H9 (cell line): ENCODE results near the gene MTARC2. TPM values are rescaled to one million over a fixed set of nuclear protein-coding genes. Genes with fewer than 3 reads are reported as not detected.

Experiments used
- DNase-seq: peaks from one replicate; pipeline ENCODE4 v3.0.0-alpha.2; 2017
- H2AFZ ChIP-seq: one replicate; pipeline ENCODE4 v1.6.1; 2013; ENCODE audit warnings: mild to moderate bottlenecking, low read length, control low read depth, moderate library complexity
- H2AK5ac ChIP-seq: 2 replicates; pipeline ENCODE4 v1.6.1; 2013; ENCODE audit warnings: low read length, control low read depth, mixed read lengths; ENCODE audit not compliant: insufficient read length
- H2BK120ac ChIP-seq: one replicate; pipeline ENCODE4 v1.6.1; 2013; ENCODE audit warnings: low read depth, mild to moderate bottlenecking, low read length, control low read depth, inconsistent platforms; ENCODE audit not compliant: poor library complexity, severe bottlenecking
- H2BK12ac ChIP-seq: 2 replicates; pipeline ENCODE4 v1.6.1; 2013; ENCODE audit warnings: low read length, control low read depth, mixed read lengths, low read depth; ENCODE audit not compliant: insufficient read length
- H2BK15ac ChIP-seq: 2 replicates; pipeline ENCODE4 v1.6.1; 2013; ENCODE audit warnings: low read depth, low read length, control low read depth
- H2BK20ac ChIP-seq: one replicate; pipeline ENCODE4 v1.6.1; 2013; ENCODE audit warnings: low read depth, mild to moderate bottlenecking, low read length, control low read depth, inconsistent platforms; ENCODE audit not compliant: poor library complexity, severe bottlenecking
- H2BK5ac ChIP-seq: 2 replicates; pipeline ENCODE4 v1.6.1; 2013; ENCODE audit warnings: low read length, control low read depth, mixed read lengths; ENCODE audit not compliant: insufficient read length
- H3K14ac ChIP-seq: 2 replicates; pipeline ENCODE4 v1.6.1; 2013; ENCODE audit warnings: low read length, control low read depth; ENCODE audit not compliant: insufficient read depth
- H3K18ac ChIP-seq: 2 replicates; pipeline ENCODE4 v1.6.1; 2013; ENCODE audit warnings: low read depth, mild to moderate bottlenecking, mixed read lengths, low read length, control low read depth; ENCODE audit not compliant: insufficient read length
- H3K23ac ChIP-seq: 2 replicates; pipeline ENCODE4 v1.6.1; 2013; ENCODE audit warnings: low read length, control low read depth, mixed read lengths, low read depth; ENCODE audit not compliant: insufficient read length
- H3K23me2 ChIP-seq: 2 replicates; pipeline ENCODE4 v1.6.1; 2013; ENCODE audit warnings: low read depth, mild to moderate bottlenecking, mixed read lengths, low read length, control low read depth; ENCODE audit not compliant: insufficient read length, poor library complexity, severe bottlenecking
- H3K27ac ChIP-seq: 2 replicates; pipeline ENCODE4 v1.5.1; 2013; ENCODE audit warnings: low read length, control low read depth, mixed read lengths, low read depth; ENCODE audit not compliant: insufficient read length
- H3K27me3 ChIP-seq: 2 replicates; pipeline ENCODE4 v1.6.1; 2013; ENCODE audit warnings: low read length, control low read depth, inconsistent platforms; ENCODE audit not compliant: insufficient read depth
- H3K4ac ChIP-seq: 2 replicates; pipeline ENCODE4 v1.6.1; 2013; ENCODE audit warnings: low read depth, mild to moderate bottlenecking, control low read depth, inconsistent platforms, low read length, moderate library complexity
- H3K4me1 ChIP-seq: 2 replicates; pipeline ENCODE4 v1.6.1; 2013; ENCODE audit warnings: low read length, control low read depth, inconsistent platforms; ENCODE audit not compliant: insufficient read depth
- H3K4me2 ChIP-seq: 2 replicates; pipeline ENCODE4 v1.6.1; 2013; ENCODE audit warnings: low read length, control low read depth, mixed read lengths; ENCODE audit not compliant: insufficient read length, insufficient read depth
- H3K56ac ChIP-seq: 2 replicates; pipeline ENCODE4 v1.6.1; 2013; ENCODE audit warnings: low read depth, mild to moderate bottlenecking, mixed read lengths, low read length, control low read depth; ENCODE audit not compliant: insufficient read length
- H3K79me1 ChIP-seq: 2 replicates; pipeline ENCODE4 v1.6.1; 2013; ENCODE audit warnings: low read depth, mild to moderate bottlenecking, moderate library complexity, low read length, control low read depth, inconsistent platforms; ENCODE audit not compliant: insufficient read depth, poor library complexity, severe bottlenecking
- H3K79me2 ChIP-seq: 2 replicates; pipeline ENCODE4 v1.6.1; 2013; ENCODE audit warnings: low read length, control low read depth, inconsistent platforms; ENCODE audit not compliant: insufficient read depth
- H3K9ac ChIP-seq: 2 replicates; pipeline ENCODE4 v1.6.1; 2013; ENCODE audit warnings: low read length, control low read depth, mixed read lengths; ENCODE audit not compliant: insufficient read length; ENCODE audit errors: extremely low read depth
- H3K9me3 ChIP-seq: one replicate; pipeline ENCODE4 v1.6.1; 2013; ENCODE audit warnings: low read depth, low read length, inconsistent platforms; ENCODE audit not compliant: control insufficient read depth
- H3T11ph ChIP-seq: one replicate; pipeline ENCODE4 v1.6.1; 2013; ENCODE audit warnings: mild to moderate bottlenecking, low read length, control low read depth, inconsistent platforms
- H4K20me1 ChIP-seq: one replicate; pipeline ENCODE4 v1.6.1; 2013; ENCODE audit not compliant: control insufficient read depth, insufficient read length, insufficient read depth
- H4K5ac ChIP-seq: 2 replicates; pipeline ENCODE4 v1.6.1; 2013; ENCODE audit warnings: low read depth, mild to moderate bottlenecking, mixed read lengths, low read length, control low read depth; ENCODE audit not compliant: insufficient read length
- H4K8ac ChIP-seq: replicated peaks from 2 replicates; pipeline ENCODE4 v1.6.1; 2013; ENCODE audit warnings: low read length, control low read depth, mixed read lengths, low read depth; ENCODE audit not compliant: insufficient read length
- H4K91ac ChIP-seq: 2 replicates; pipeline ENCODE4 v1.6.1; 2013; ENCODE audit warnings: low read depth, mild to moderate bottlenecking, moderate library complexity, mixed read lengths, low read length, control low read depth; ENCODE audit not compliant: insufficient read length
- H3K27ac Mint-ChIP-seq, 3 experiments: 2 replicates in 2 of 3; 3 replicates in 1 of 3; pipeline ENCODE4 v1.8.0; 2020 to 2021; ENCODE audit warnings: mixed read lengths in 3 of 3, mild to moderate bottlenecking in 1 of 3, moderate library complexity in 1 of 3
- H3K27me3 Mint-ChIP-seq: 2 replicates; pipeline ENCODE4 v1.8.0; 2021; ENCODE audit warnings: low read depth, mild to moderate bottlenecking, moderate library complexity, mixed read lengths
- H3K36me3 Mint-ChIP-seq, 3 experiments: 2 replicates in 2 of 3; 3 replicates in 1 of 3; pipeline ENCODE4 v1.8.0; 2020 to 2021; ENCODE audit warnings: low read depth in 3 of 3, mixed read lengths in 3 of 3; ENCODE audit not compliant: insufficient read depth in 1 of 3
- H3K4me1 Mint-ChIP-seq, 2 experiments: 2 replicates each; pipeline ENCODE4 v1.8.0; 2020; ENCODE audit warnings: mixed read lengths in 2 of 2
- H3K4me3 Mint-ChIP-seq, 2 experiments: 2 replicates in 1 of 2; 3 replicates in 1 of 2; pipeline ENCODE4 v1.8.0; 2020 to 2021; ENCODE audit warnings: mild to moderate bottlenecking in 2 of 2, mixed read lengths in 2 of 2, moderate library complexity in 1 of 2
- H3K9me3 Mint-ChIP-seq, 2 experiments: 2 replicates in 1 of 2; 3 replicates in 1 of 2; pipeline ENCODE4 v1.8.0; 2020; ENCODE audit warnings: mild to moderate bottlenecking in 2 of 2, mixed read lengths in 2 of 2, moderate library complexity in 1 of 2
- WGBS: extraction: QIAGEN DNeasy Blood & Tissue Kit; methylation state at CpG from one replicate; pipeline ENCODE4 v1.1.7; 2013; ENCODE audit warnings: missing lambda C conversion rate, low lambda C conversion rate, mixed read lengths; ENCODE audit not compliant: insufficient read length; ENCODE audit errors: extremely low coverage; 5-methylcytosine and 5-hydroxymethylcytosine counted together
- total RNA-seq: library from RNA; stranded (reverse); gene quantifications from 2 replicates; pipeline ENCODE4 v1.2.1, GENCODE V29; 2021
- TF ChIP-seq, protein P1 (sequence below): fragments of 200-600 bp; sonication (generic); conservative IDR thresholded peaks from 3 replicates; pipeline ENCODE4 v1.8.0; 2021; ENCODE audit warnings: antibody characterized with exemption, mild to moderate bottlenecking

MTARC2 gene
- total RNA-seq, 1 experiment from 2014 or later, result 7.7 TPM

DNA sequence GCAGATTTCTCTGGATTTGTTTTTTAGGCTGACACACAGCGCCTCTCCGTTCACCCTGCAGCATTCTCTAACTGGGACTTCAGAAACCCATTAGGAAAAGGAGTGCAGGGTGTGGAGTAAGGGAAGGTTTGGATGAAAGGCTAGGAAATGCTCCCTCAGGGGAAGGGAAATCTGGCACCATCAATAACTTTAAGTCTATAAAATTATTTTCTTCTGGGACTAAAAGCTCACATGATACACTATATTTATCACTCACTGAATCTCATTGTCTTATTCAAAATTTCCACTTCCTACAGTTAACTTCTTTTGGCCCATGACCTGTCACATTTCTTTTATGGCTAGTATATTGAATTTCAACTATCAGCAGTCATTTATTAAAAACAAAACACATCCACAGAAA is 85.3 kb downstream of the MTARC2 start:
- no peaks in the 10 kb centered on the region for H3K9me3 Mint-ChIP-seq
- H3K4me3 Mint-ChIP-seq, result no peak overlapping the region
- Histone ChIP-seq H3T11ph (no peak overlapping the region), H2AFZ (no peak overlapping the region), H2BK120ac (no peak overlapping the region), H3K9ac (no peak overlapping the region), H3K79me1 (no peaks in the 10 kb centered on the region), H4K20me1 (peaks cover 2% of the 10 kb centered on the region), H2BK15ac (no peak overlapping the region), H3K4ac (no peak overlapping the region), H3K27me3 (no peaks in the 10 kb centered on the region), H3K4me2 (no peak overlapping the region), H3K9me3 (no peaks in the 10 kb centered on the region), H4K5ac (no peak overlapping the region), H3K56ac (no peak overlapping the region), H3K27ac (no peak overlapping the region), H3K23ac (no peak overlapping the region), H3K18ac (no peak overlapping the region), H3K79me2 (no peaks in the 10 kb centered on the region), H2BK12ac (no peak overlapping the region), H3K23me2 (no peaks in the 10 kb centered on the region), H2BK5ac (no peak overlapping the region), H4K91ac (no peak overlapping the region), H3K14ac (no peak overlapping the region), H4K8ac (no peak overlapping the region), H3K4me1 (no peaks in the 10 kb centered on the region), H2BK20ac (no peak overlapping the region), H2AK5ac (no peak overlapping the region)
- WGBS, result no CpG with 5 or more reads among the region's 2 CpGs
- no peaks in the 10 kb centered on the region for H3K36me3 Mint-ChIP-seq
- no peak overlapping the region for H3K27ac Mint-ChIP-seq
- DNase-seq, result no peak
- no peaks in the 10 kb centered on the region; the same call in 1 of the 2 replicates for H3K27me3 Mint-ChIP-seq
- TF ChIP-seq, protein P1, sequence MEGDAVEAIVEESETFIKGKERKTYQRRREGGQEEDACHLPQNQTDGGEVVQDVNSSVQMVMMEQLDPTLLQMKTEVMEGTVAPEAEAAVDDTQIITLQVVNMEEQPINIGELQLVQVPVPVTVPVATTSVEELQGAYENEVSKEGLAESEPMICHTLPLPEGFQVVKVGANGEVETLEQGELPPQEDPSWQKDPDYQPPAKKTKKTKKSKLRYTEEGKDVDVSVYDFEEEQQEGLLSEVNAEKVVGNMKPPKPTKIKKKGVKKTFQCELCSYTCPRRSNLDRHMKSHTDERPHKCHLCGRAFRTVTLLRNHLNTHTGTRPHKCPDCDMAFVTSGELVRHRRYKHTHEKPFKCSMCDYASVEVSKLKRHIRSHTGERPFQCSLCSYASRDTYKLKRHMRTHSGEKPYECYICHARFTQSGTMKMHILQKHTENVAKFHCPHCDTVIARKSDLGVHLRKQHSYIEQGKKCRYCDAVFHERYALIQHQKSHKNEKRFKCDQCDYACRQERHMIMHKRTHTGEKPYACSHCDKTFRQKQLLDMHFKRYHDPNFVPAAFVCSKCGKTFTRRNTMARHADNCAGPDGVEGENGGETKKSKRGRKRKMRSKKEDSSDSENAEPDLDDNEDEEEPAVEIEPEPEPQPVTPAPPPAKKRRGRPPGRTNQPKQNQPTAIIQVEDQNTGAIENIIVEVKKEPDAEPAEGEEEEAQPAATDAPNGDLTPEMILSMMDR, result no peak
- no peaks in the 10 kb centered on the region for H3K4me1 Mint-ChIP-seq

Other genes starting within 250 kb of the MTARC2 start
- 17.5 and 17.8 TPM in 2 replicates for gene MARK1, start 220.2 kb upstream of the MTARC2 start, total RNA-seq
- 6.0 and 7.3 TPM in 2 replicates for gene C1orf115, start 58.0 kb upstream of the MTARC2 start, total RNA-seq
- gene MTARC1, start 38.6 kb downstream of the MTARC2 start, total RNA-seq, result 33.7 and 41.2 TPM in 2 replicates
- 0.37 and 0.88 TPM in 2 replicates for gene HLX, start 131.1 kb downstream of the MTARC2 start, total RNA-seq